DMS 273 (cell line): Measurements from ENCODE around the gene PDAP1.
"Not testable (repeated sequence)": the region's sequence is repeated elsewhere in the genome, so short reads cannot be mapped to it uniquely, and the experiment has no call there.

Experiments
- DNase-seq: peaks from one replicate; lab custom pipeline; 2025; ENCODE audit not compliant: unreplicated experiment; lab: John Stamatoyannopoulos, UW

PDAP1 gene

DNA sequence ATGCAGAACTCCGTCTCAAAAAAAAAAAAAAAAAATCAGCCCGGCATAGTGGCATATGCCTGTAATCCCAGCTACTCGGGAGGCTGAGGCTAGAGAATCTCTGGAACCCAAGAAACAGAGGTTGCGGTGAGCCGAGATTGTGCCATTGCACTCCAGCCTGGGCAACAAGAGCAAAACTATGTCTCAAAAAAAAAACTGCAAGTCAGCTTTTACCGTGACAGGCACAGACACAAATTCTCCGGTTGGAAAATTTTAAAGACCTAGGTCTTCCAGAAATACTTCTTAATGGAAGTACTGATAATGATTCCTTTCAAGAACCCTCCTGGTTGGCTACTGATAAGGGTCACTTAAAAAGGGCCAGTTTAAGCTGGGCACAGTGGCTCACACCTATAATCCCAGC lies 53.3 kb downstream of the PDAP1 start:
- DNase-seq = no peak

DNA sequence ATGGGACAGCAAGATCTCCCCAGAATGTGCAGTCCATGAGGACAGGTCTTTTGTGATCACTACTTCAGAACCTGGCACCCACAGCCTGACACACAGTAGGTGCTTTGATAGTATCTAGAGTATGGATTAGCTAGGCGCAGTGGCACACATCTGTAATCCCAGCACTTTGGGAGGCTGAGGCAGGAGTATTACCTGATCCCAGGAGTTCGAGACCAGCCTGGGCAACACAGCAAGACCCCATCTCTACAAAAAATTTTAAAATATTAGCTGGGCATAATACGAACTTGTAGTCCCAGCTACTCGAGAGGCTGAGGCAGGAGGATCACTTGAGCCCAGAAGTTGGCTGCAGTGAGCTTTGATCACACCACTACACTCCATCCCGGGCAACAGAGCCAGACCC lies 56.1 kb downstream of the PDAP1 start:
- no peak for DNase-seq

DNA sequence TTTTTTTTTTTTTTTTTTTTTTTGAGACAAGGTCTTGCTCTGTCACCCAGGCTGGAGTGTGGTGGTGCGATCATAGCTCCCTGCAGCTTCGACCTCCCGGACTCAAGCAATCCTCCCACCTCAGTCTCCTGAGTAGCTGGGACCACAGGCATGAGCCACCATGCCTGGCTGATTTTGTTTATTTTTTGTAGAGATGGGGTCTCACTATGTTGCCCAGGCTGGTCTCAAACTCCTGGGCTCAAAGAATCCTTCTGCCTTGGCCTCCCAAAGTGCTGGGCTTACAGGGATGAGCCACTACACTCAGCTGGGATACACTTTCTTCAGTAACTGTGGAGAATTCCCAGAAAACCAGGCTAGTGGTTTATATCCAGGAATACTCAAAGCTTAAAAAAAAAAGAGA lies 57.8 kb downstream of the PDAP1 start:
- DNase-seq = not testable (repeated sequence)
